GM12865 (cell line): ENCODE data around the gene RNF166.

ENCODE experiments used
- DNase-seq: peaks from one replicate; pipeline ENCODE4 v3.0.0; 2010; ENCODE audit warnings: low read depth
- H3K4me3 ChIP-seq: 2 replicates; pipeline ENCODE4 v1.5.1; 2011; ENCODE audit warnings: mild to moderate bottlenecking, low read depth, low read length, control low read depth
- TF ChIP-seq, protein P1 (sequence below): IDR thresholded peaks from 2 replicates; pipeline ENCODE4 v1.5.1; 2011; ENCODE audit warnings: low read length, control low read depth, low read depth, inconsistent platforms; ENCODE audit not compliant: insufficient read depth; ENCODE audit errors: missing control alignments

RNF166 gene

GRCh38 chr16:88681084-88681680 lies 25.0 kb downstream of the RNF166 start:
- peak overlapping the region; percentile 39 for H3K4me3 ChIP-seq
- DNase-seq = peak; percentile 91

GRCh38 chr16:88680554-88681083 lies 25.6 kb downstream of the RNF166 start:
- TF ChIP-seq, protein P1, sequence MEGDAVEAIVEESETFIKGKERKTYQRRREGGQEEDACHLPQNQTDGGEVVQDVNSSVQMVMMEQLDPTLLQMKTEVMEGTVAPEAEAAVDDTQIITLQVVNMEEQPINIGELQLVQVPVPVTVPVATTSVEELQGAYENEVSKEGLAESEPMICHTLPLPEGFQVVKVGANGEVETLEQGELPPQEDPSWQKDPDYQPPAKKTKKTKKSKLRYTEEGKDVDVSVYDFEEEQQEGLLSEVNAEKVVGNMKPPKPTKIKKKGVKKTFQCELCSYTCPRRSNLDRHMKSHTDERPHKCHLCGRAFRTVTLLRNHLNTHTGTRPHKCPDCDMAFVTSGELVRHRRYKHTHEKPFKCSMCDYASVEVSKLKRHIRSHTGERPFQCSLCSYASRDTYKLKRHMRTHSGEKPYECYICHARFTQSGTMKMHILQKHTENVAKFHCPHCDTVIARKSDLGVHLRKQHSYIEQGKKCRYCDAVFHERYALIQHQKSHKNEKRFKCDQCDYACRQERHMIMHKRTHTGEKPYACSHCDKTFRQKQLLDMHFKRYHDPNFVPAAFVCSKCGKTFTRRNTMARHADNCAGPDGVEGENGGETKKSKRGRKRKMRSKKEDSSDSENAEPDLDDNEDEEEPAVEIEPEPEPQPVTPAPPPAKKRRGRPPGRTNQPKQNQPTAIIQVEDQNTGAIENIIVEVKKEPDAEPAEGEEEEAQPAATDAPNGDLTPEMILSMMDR = no peak
- H3K4me3 ChIP-seq = peak overlapping the region; percentile 39
- no peak for DNase-seq

More at GRCh38 chr16:88681084-88681680, 25.0 kb downstream of the RNF166 start:
- TF ChIP-seq, protein P1 = peak; percentile 75

GRCh38 chr16:88678224-88678979 lies 27.8 kb downstream of the RNF166 start:
- no peak for DNase-seq
- TF ChIP-seq, protein P1 = no peak

GRCh38 chr16:88677721-88678120 lies 28.5 kb downstream of the RNF166 start:
- TF ChIP-seq, protein P1 = no peak
- no peak overlapping the region for H3K4me3 ChIP-seq

More at GRCh38 chr16:88678224-88678979, 27.8 kb downstream of the RNF166 start:
- H3K4me3 ChIP-seq = no peak overlapping the region

DNA sequence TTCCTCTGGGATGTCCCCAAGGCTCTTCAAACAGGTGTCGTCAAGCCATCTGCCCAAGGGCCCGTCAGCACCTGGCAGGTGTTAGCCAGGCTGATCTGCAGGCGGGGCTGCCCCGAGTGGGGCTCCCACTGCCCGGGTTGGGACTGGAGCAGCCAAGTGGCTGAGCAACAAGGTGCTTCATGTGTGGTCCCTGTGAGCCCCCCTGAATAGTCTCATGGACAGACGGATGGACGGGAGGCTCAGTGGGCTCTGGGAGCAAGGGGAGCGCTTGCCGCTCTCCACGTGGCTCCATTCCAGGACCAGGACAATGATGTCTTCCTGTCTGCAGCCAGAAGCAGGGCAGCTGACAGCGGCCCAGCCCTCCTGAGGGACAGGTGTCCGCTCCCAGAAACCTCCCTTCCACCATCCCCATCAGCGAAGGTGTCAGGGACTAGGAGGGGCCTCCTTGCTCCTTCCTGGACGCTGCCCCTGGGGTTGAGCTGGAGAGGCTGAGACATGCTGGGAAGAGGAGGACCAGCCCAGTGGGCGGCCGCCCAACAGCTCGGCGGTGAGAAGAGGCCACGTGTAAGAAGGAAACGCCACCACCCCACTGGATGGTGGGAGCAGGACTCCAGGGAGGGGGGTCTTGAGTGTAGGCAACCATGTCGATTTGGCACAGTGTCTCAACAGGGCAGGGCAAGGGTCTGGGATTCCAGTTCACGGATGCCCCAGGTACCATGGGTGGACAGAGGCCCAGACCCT lies 29.5 kb downstream of the RNF166 start:
- no peak overlapping the region for H3K4me3 ChIP-seq
- TF ChIP-seq, protein P1 = no peak
- DNase-seq = no peak

More at GRCh38 chr16:88677721-88678120, 28.5 kb downstream of the RNF166 start:
- no peak for DNase-seq

GRCh38 chr16:88673716-88674379 lies 32.4 kb downstream of the RNF166 start:
- no peak overlapping the region for H3K4me3 ChIP-seq
- DNase-seq = peak; percentile 68
- TF ChIP-seq, protein P1 = no peak
